DND-41 (cell line): ENCODE measurements around the gene CUEDC2.

Source experiments
- ATAC-seq: fragments of 200-7000 bp; cut with Tn5 transposase; 3 replicates; pipeline ENCODE4 v1.9.1; 2021; ENCODE audit warnings: low read depth; ENCODE audit not compliant: insufficient read depth
- DNase-seq: peaks from one replicate; pipeline ENCODE4 v3.0.0-alpha.2; 2020
- H2AFZ ChIP-seq: 2 replicates; pipeline ENCODE4 v1.6.0; 2012; ENCODE audit warnings: low read depth, low read length
- H3K27ac ChIP-seq: 2 replicates; pipeline ENCODE4 v1.5.1; 2012; ENCODE audit warnings: low read length, inconsistent platforms
- H3K27me3 ChIP-seq: fragments of 200-600 bp; sonication (generic); 2 replicates; pipeline ENCODE4 v1.6.0; 2012; ENCODE audit warnings: low read length, mild to moderate bottlenecking, inconsistent platforms; ENCODE audit not compliant: insufficient read depth, poor library complexity
- H3K36me3 ChIP-seq: 2 replicates; pipeline ENCODE4 v1.5.1; 2012; ENCODE audit warnings: low read length, inconsistent platforms; ENCODE audit not compliant: insufficient read depth
- H3K4me1 ChIP-seq: 2 replicates; pipeline ENCODE4 v1.5.1; 2012; ENCODE audit warnings: mild to moderate bottlenecking, low read length; ENCODE audit not compliant: insufficient read depth
- H3K4me2 ChIP-seq: 2 replicates; pipeline ENCODE4 v1.6.0; 2012; ENCODE audit warnings: mild to moderate bottlenecking, moderate library complexity, low read length, inconsistent platforms; ENCODE audit not compliant: insufficient read depth
- H3K4me3 ChIP-seq, 2 experiments: fragments of 200-600 bp in 1 of 2; shearing (Covaris generic) in 1 of 2; 2 replicates each; pipeline ENCODE4 v1.5.1; 2012 to 2016; ENCODE audit warnings: inconsistent platforms in 2 of 2, low read length in 2 of 2, mild to moderate bottlenecking in 2 of 2, low read depth in 1 of 2, moderate library complexity in 1 of 2
- H3K79me2 ChIP-seq: 2 replicates; pipeline ENCODE4 v1.6.0; 2012; ENCODE audit warnings: low read length, inconsistent platforms; ENCODE audit not compliant: insufficient read depth
- H3K9ac ChIP-seq: 2 replicates; pipeline ENCODE4 v1.6.0; 2012; ENCODE audit warnings: low read depth, mild to moderate bottlenecking, inconsistent platforms, low read length, moderate library complexity
- H3K9me3 ChIP-seq: 2 replicates; pipeline ENCODE4 v1.5.1; 2012; ENCODE audit warnings: low read length, moderate library complexity, mild to moderate bottlenecking, inconsistent platforms; ENCODE audit not compliant: insufficient read depth, severe bottlenecking
- H4K20me1 ChIP-seq: 2 replicates; pipeline ENCODE4 v1.6.0; 2012; ENCODE audit warnings: low read length; ENCODE audit not compliant: insufficient read depth
- EZH2 ChIP-seq: IDR thresholded peaks from 3 replicates; pipeline ENCODE4 v1.6.1; 2012; ENCODE audit warnings: borderline replicate concordance, low read depth, mild to moderate bottlenecking, moderate library complexity, low read length, inconsistent platforms; ENCODE audit not compliant: severe bottlenecking
- TF ChIP-seq, protein P1 (sequence below): IDR thresholded peaks from 2 replicates; pipeline ENCODE4 v1.5.1; 2012; ENCODE audit warnings: borderline replicate concordance, low read length, moderate library complexity, mild to moderate bottlenecking; ENCODE audit not compliant: poor library complexity, severe bottlenecking; ENCODE audit errors: extremely low read depth

Gene CUEDC2

DNA sequence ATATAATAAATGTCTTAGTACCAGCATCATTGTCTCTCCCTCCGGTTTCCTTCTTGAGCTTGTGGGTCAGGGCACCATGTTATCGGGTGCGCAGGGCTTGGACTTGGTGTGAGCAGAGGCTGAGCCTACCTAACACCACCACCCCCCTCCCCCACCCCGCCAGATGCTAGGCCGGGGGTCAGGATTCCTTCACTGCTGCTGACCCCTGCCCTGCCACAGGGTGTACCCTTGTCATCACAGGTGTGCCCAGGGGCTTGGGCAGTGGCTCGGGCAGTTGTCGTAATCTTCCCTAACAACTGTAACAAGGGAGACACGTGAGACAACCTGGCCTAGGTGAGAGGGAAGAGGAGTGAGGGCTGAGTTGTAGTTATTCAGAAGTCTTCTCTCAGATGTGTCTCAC, 49.5 kb downstream of the CUEDC2 start:
- TF ChIP-seq EZH2 = no peak
- TF ChIP-seq, protein P1, sequence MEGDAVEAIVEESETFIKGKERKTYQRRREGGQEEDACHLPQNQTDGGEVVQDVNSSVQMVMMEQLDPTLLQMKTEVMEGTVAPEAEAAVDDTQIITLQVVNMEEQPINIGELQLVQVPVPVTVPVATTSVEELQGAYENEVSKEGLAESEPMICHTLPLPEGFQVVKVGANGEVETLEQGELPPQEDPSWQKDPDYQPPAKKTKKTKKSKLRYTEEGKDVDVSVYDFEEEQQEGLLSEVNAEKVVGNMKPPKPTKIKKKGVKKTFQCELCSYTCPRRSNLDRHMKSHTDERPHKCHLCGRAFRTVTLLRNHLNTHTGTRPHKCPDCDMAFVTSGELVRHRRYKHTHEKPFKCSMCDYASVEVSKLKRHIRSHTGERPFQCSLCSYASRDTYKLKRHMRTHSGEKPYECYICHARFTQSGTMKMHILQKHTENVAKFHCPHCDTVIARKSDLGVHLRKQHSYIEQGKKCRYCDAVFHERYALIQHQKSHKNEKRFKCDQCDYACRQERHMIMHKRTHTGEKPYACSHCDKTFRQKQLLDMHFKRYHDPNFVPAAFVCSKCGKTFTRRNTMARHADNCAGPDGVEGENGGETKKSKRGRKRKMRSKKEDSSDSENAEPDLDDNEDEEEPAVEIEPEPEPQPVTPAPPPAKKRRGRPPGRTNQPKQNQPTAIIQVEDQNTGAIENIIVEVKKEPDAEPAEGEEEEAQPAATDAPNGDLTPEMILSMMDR = no peak
- Histone ChIP-seq H3K9me3 (no peaks in the 10 kb centered on the region), H2AFZ (no peak overlapping the region), H3K4me2 (no peak overlapping the region), H4K20me1 (0 out of 2 replicates have a peak, but pooled peaks cover 2% of the 10 kb centered on the region), H3K4me3 (no peak overlapping the region), H3K79me2 (no peaks in the 10 kb centered on the region), H3K9ac (no peak overlapping the region), H3K27me3 (no peaks in the 10 kb centered on the region), H3K27ac (no peak overlapping the region), H3K4me1 (no peaks in the 10 kb centered on the region), H3K36me3 (peaks cover 46% of the 10 kb centered on the region)
- DNase-seq (no peak), ATAC-seq (no peak)

DNA sequence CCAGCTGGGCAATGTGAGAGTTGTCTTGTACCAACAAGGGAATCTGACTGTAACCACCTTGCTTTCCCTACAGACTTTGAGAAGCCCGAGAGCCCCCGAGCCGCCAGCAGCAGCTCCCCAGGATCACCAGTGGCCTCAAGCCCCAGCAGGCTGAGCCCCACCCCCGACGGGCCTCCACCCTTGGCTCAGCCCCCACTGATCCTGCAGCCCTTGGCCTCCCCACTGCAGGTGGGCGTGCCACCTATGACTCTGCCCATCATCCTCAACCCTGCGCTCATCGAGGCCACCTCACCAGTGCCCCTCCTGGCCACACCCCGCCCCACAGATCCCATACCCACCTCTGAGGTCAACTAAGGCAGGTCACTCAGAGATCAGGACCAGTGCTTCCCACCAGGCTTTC, 50.4 kb downstream of the CUEDC2 start:
- Histone ChIP-seq H3K36me3 (peaks cover 48% of the 10 kb centered on the region), H3K4me1 (no peaks in the 10 kb centered on the region), H3K79me2 (no peaks in the 10 kb centered on the region), H4K20me1 (0 out of 2 replicates have a peak, but pooled peaks cover 2% of the 10 kb centered on the region), H3K27ac (no peak overlapping the region), H3K27me3 (no peaks in the 10 kb centered on the region), H3K4me3 (no peak overlapping the region), H2AFZ (no peak overlapping the region), H3K9me3 (no peaks in the 10 kb centered on the region), H3K4me2 (no peak overlapping the region), H3K9ac (no peak overlapping the region)
- ATAC-seq (no peak), DNase-seq (no peak)
- no peak for TF ChIP-seq EZH2
- TF ChIP-seq, protein P1 = no peak

DNA sequence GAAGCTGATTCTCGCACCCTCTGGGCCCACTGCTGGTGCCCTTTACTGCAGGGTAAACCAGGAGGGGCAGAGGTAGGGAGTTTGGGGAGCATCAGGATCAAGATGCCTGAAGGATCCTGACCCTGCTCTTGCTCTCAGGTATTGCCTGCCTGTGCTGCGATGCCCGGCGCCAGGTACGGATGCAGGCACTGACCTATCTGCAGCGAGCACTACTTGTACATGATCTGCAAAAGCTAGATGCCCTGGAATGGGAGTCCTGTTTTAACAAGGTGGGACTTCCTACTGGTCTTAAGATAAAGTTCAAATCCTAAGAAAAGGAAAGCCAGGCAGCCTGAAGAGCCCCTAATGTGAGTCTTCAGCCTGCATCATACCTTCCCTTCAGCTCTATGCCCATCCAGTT, 53.0 kb downstream of the CUEDC2 start:
- Histone ChIP-seq H3K9me3 (no peaks in the 10 kb centered on the region), H4K20me1 (0 out of 2 replicates have a peak, but pooled peaks cover 2% of the 10 kb centered on the region), H3K36me3 (peaks cover 68% of the 10 kb centered on the region), H3K9ac (no peak overlapping the region), H3K79me2 (no peaks in the 10 kb centered on the region), H3K27ac (no peak overlapping the region), H3K4me2 (no peak overlapping the region), H3K27me3 (no peaks in the 10 kb centered on the region), H3K4me1 (no peaks in the 10 kb centered on the region), H3K4me3 (no peak overlapping the region), H2AFZ (no peak overlapping the region)
- no peak for ATAC-seq
- no peak for DNase-seq
- TF ChIP-seq, protein P1 = no peak
- TF ChIP-seq EZH2 = no peak

DNA sequence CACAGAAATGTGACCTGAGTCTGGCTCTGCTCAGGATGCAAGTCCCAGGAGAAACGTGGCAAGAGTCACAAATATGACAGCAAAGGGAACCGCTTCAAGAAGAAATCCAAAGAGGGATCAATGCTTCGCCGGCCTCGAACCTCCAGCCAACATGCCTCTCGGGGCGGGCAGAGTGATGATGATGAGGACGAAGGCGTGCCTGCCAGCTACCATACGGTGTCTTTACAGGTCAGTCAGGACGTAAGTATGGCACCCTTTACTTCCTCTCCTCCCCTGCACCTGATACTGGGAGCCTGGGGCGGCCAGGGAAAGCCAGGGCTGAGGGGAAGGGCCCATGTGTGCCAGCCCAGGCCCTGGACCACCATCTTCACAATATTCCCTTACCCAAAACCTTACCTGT, 55.5 kb downstream of the CUEDC2 start:
- Histone ChIP-seq H3K36me3 (peaks cover 78% of the 10 kb centered on the region), H3K79me2 (no peaks in the 10 kb centered on the region), H3K4me3 (no peak overlapping the region), H3K4me2 (no peak overlapping the region), H4K20me1 (0 out of 2 replicates have a peak, but pooled peaks cover 2% of the 10 kb centered on the region), H3K27me3 (no peaks in the 10 kb centered on the region), H2AFZ (no peak overlapping the region), H3K9me3 (no peaks in the 10 kb centered on the region), H3K9ac (no peak overlapping the region), H3K4me1 (no peaks in the 10 kb centered on the region), H3K27ac (no peak overlapping the region)
- TF ChIP-seq, protein P1 = no peak
- no peak for TF ChIP-seq EZH2
- DNase-seq (no peak), ATAC-seq (no peak)
